Lower leg skin (tissue), 3 donors: Measurements from ENCODE around the gene PCBP4.

ENCODE experiments used
- POLR2A ChIP-seq, 2 donors: fragments of 450-650 bp; IDR thresholded peaks; one replicate each; pipeline ENCODE4 v1.6.1; 2016 to 2017; ENCODE audit warnings: antibody characterized with exemption in 2 of 2, mild to moderate bottlenecking in 1 of 2, moderate library complexity in 1 of 2
- TF ChIP-seq, protein P1 (sequence below), 3 donors: fragments of 450-650 bp; IDR thresholded peaks; one replicate each; pipeline ENCODE4 v1.5.1; 2016; ENCODE audit warnings: antibody characterized with exemption in 3 of 3, mild to moderate bottlenecking in 3 of 3, moderate library complexity in 2 of 3

DNA sequence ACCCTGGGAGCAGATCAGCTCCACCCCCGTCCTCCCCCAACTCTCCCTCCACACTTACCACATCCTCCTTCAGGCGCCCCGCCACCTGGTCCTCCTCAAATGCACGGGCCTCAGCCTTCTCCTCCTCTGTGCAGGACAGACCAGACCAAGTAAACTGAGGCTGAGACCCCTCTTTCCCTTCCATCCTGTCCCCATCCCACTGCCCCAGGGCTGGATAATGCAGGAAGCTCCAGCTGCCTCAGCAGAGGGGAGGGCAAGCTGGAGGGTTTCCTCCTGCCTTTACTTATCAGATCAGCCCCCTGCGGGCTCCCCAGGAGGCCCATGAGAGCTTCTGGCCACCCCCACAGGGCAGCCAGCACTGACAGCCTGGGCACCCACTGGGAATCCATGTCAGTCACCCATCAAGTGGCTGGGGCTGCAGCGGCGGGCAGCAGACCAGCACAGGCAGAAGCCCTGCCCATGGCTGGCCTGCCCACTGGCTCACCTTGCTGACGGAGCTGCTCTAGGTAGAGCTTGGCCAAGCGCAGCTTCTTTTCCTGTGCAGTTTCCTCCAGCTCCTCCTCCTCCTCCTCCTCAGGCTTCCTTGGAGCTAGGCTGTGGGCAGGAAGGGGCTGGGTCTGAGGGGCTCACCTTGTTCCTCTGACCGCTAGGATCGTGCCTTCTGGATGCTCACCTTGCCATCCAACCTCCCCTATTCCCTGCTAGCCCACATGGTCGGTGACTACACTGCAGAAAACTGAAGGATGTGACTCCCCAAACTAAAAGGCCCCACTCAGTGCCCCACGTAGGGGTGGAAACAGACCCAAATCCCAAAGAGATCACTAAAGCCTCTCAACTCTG lies 29.4 kb downstream of the PCBP4 start:
- TF ChIP-seq, protein P1, sequence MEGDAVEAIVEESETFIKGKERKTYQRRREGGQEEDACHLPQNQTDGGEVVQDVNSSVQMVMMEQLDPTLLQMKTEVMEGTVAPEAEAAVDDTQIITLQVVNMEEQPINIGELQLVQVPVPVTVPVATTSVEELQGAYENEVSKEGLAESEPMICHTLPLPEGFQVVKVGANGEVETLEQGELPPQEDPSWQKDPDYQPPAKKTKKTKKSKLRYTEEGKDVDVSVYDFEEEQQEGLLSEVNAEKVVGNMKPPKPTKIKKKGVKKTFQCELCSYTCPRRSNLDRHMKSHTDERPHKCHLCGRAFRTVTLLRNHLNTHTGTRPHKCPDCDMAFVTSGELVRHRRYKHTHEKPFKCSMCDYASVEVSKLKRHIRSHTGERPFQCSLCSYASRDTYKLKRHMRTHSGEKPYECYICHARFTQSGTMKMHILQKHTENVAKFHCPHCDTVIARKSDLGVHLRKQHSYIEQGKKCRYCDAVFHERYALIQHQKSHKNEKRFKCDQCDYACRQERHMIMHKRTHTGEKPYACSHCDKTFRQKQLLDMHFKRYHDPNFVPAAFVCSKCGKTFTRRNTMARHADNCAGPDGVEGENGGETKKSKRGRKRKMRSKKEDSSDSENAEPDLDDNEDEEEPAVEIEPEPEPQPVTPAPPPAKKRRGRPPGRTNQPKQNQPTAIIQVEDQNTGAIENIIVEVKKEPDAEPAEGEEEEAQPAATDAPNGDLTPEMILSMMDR (IDR thresholded peaks at IDR 0.05), result no peak
- TF ChIP-seq POLR2A (IDR thresholded peaks at IDR 0.05), result no peak
